HG03175 (cell line): ENCODE results near the gene TMEM141.
A peak's percentile ranks its signal among the peaks of the same experiment; 100 is the strongest.
"Not testable (repeated sequence)": the region's sequence is repeated elsewhere in the genome, so short reads cannot be mapped to it uniquely, and the experiment has no call there.

Experiments used
- ATAC-seq: cut with Tn5 transposase; IDR thresholded peaks from one replicate; pipeline ENCODE4 v1.9.1; 2021; ENCODE audit warnings: mild to moderate bottlenecking, moderate library complexity; ENCODE audit not compliant: unreplicated experiment

Gene TMEM141

DNA sequence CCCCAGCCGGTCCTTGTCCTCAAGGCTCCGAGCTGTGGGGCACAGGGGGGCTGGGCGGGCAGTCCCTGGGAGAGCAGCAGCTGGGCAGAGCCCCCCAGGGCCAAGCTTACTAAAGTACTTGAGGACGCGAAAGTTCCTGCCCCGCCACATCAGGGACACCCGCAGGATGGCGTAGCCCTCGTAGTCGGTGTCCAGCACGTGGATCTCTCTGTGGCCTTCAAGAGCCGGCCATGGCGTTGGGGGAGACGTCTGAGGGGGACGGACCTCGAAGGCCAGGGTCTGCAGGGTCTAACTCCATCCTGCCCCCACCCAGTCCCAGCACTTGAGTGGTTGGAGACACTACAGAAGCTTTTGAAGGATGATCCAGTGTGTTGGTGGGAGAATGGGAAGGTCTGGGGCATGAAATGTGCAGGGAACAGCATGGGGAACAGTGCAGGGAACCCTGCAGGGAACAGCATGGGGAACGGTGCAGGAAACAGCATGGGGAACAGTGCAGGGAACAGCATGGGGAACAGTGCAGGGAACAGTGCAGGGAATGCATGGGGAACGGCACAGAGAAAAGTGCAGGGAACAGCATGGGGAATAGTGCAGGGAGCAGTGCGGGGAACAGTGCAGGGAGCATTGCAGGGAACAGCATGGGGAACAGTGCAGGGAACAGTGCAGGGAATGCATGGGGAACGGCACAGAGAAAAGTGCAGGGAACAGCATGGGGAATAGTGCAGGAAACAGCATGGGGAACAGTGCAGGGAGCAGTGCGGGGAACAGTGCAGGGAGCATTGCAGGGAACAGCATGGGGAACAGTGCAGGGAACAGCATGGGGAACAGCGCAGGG lies 35.6 kb upstream of the TMEM141 start:
- ATAC-seq: not testable (repeated sequence)

DNA sequence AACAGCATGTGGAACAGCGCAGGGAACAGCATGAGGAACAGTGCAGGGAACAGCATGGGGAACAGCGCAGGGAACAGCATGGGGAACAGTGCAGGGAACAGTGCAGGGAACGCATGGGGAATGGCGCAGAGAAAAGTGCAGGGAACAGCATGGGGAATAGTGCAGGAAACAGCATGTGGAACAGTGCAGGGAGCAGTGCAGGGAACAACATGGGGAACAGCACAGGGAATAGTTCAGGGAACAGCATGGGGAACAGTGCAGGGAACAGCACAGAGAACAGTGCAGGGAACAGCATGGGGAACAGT lies 35.1 kb upstream of the TMEM141 start:
- ATAC-seq: no peak

GRCh38 chr9:136756836-136757235 lies 34.3 kb upstream of the TMEM141 start:
- ATAC-seq: no peak

DNA sequence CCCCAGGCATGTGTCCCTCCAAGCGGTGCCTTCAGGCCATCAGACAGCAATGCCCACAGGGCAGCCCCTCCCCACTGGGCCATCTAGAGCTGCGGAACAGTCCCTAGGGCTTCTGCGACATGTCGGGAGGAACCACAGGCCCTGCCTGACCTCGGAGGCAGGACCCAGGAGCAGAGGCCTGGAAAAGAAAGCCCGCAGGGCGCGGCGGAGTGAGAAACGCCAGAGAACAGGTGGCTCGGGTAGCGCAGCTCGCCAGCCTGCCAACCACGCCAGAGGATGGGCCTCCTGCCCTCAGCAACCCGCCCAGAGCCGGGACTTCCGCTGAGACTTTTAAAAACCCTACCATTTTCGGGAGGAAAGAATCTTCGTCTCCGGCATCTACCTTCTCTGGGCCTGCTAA lies 33.8 kb upstream of the TMEM141 start:
- no peak for ATAC-seq

DNA sequence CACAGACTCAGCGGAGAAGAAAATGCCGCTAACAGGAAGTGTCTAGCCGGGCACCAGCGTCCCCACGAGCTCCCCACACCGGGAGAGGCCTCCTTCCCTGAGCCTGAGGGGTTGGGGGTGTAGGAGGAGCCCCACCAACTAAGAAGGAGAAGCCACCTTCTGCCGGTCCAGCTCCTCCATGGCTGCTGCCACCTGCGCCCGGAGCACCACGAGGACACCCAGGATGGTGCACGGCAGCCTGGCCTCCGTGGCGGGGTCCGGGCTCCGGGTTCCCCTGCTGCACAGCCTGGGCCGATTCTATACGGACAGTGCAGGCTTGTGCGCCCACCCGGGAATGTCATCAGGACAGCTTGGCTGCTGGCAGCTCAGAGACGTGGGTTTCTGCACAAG lies 33.4 kb upstream of the TMEM141 start:
- no peak for ATAC-seq

- ATAC-seq: no peak
Observed at GRCh38 chr9:136759001-136759400, 32.1 kb upstream of the TMEM141 start.

- no peak for ATAC-seq
Observed at GRCh38 chr9:136759436-136760325, 31.5 kb upstream of the TMEM141 start.

DNA sequence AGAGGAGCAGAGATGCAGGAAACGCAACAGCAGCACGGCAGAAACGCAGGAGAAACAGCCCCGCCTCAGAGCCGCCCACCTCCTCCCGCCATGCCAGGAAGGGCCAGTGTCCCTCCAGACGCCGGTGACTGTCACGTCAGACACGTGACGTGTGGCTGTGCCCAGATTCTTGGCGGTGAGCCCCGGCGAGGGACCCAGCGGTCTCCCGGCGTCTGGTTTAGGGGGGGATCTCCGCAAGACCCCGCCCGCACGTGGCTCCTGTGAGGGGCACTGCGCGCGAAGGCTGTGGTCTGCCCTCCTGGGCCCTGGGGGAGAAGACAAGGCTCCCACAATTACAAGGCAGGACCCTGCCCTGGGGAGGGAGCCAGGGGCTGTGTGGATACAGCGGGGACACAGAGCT lies 30.7 kb upstream of the TMEM141 start:
- no peak for ATAC-seq

DNA sequence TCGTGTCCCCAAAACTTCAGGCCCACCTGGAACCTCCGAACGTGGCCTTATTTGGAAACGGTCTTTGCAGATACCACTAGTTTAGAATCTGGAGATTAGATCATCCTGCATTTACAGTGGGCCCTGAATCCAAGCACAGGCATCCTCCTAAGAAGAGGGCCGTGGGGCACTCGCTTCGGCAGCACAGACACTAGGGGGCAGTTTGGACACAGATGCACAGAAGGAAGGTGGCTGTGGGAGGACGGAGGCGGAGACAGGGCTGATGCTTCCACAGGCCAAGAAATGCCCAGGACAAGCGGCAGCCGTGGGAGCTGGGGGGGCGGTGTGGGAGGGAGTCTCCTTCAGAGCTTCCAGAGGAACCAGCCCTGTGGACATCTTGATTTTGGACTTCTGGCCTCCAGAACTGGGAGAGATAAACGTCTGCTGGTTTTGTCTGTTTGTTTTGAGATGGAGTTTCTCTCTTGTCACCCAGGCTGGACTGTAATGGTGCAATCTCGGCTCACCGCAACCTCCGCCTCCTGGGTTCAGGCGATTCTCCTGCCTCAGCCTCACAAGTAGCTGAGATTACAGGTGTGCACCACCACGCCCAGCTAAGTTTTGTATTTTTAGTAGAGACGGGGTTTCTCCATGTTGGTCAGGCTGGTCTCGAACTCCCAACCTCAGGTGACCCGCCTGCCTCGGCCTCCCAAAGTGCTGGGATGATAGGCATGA lies 30.2 kb upstream of the TMEM141 start:
- not testable (repeated sequence) for ATAC-seq

DNA sequence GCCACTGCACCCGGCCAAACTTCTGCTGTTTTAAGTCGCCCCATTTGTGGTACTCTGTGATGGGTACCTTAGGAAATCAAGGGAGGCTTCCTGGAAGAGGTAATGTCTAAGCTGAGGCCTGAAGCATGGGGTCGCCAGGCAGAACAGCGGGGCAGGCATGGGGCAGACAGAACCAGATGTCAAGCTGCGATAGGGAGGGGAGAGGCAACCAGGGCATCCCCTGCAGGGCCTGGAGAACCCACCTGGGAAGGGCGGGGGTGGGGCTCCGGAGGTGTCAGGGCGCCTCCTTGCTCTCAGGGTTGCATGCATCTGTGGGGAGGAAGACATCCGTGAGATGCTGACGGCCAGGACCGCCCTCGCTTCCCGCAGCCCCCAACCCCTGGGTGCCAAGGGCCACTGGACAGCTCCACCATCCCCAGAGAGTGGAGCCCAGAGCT lies 29.6 kb upstream of the TMEM141 start:
- no peak for ATAC-seq

DNA sequence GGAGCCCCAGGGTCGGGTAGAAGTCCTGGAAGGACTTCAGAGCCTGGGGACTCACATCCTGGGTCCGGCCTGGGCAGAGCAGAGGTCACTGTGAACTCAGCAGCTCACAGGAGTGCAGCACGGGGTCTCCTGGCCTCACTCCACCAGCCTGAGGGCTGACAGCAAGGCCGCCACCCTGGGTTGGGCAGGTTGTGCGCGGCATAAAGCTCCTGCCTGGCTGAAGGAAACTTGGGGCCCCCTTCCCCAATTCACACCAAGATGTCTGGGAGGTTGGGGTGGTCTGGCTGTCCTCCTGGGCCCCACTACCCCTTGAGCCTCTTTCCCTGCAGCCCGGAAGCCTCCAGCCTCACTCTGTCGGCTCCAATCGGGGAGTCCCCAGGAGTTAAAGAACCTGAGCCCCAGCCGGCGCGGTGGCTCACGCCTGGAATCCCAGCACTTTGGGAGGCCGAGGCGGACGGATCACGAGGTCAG lies 28.9 kb upstream of the TMEM141 start:
- ATAC-seq: no peak

DNA sequence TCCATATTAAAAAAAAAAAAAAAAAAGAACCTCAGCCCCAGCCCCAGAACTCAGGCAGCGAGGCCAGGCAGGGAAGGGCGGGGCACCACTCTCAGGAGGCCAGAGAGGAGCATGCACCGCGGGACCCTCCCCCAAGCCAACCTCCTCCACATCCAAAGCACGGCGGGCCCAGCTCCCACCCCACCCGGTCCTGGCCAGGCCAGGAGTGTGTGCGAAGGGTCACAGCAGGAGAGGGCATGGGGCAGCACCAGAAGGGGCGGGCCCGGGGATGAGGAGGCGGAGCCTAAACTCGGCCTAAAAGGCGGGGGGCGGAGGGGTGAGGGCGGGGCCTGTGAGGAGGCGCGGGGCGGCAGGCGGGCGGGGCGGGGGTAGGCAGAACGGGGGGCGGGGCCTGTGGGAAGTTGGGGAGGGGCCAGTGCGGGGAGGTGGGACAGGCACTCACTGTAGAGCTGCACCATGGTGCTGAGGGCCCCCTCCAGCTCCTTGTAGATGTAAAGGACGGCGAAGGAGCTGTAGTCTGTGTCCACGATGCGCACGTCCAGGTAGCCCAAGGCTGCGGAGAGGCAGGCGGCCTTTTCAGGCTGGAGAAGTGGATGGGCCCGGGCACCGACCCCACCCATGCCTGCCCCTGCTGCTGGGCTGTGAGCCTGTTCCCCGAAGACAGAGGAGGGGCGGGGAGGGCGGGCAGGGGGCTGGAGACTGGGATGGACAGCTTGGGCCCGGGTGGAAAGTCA lies 28.1 kb upstream of the TMEM141 start:
- no peak for ATAC-seq

DNA sequence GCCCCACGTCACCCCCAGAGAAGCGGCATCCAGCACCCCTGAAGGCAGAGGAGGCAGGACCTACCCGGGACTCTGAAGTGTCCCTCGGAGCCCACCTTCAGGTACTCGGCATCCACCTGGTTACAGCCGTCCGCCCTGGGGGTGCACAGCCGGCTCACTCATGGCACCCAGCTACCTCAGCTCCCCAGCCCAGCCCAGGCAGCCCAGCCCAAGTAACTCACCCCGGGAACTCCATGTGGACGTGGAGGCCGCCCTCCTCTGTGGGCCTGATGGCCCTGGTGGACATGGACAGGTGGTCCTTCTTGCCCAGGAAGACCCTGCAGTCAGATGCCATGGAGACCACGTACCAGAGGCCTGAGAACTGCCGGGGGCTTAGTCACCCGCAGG lies 27.5 kb upstream of the TMEM141 start:
- ATAC-seq: no peak

- ATAC-seq: no peak
Observed at GRCh38 chr9:136764301-136764891, 26.7 kb upstream of the TMEM141 start, which contains the start of gene LCN15. Gene LCN15, minus strand, starts transcription at chr9:136764518. Its CDS starts 30 bp downstream, at chr9:136764488.

DNA sequence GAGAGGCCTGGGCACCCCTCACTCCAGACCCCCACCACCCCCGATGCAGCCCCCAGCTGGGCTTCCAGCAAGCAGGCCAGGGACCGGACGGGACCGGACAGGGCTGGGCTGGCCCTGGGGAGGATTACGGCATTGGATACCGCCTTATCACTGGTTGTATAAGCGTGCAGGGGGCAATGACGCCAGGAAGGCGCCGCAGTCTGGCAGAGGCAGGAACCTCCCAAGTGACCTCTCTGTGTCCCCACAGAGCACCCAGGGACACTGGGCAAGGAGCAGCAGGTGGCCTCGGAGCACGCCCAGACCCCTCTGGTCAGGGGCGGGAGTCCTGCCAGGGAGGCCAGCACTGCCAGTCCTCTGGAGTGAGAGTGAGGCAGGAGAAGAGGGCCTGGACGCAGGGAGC lies 26.1 kb upstream of the TMEM141 start:
- no peak for ATAC-seq

DNA sequence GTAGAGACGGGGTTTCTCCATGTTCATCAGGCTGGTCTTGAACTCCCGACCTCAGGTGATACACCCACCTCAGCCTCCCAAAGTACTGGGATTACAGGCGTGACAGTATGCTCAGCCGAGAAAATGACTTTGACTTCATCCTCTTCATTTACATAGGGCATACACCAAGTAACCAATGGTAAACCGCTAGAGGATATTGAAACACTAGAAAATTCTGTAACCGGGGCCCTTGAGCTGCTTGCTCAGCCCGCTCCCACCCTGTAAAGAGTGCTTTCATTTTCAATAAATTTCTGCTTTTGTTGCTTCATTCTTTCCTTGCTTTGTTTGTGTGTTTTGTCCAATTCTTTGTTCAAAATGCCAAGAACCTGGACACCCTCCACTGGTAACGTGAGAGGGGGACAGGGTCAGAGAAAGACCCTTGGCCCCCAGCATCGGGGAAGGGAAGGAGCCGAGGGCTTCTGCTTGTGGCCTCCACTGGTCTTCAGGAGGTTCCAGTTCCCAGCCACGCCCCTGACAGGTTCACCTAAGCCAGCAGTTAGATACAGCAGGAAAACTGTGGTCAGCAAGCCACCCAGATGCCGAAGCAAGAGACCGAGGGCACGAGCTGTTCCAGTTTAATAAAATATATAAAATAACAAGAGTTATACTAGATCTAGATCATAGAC lies 25.3 kb upstream of the TMEM141 start:
- ATAC-seq: peak; percentile 58

- ATAC-seq: not testable (repeated sequence)
Observed at GRCh38 chr9:136766410-136767120, 24.6 kb upstream of the TMEM141 start.

DNA sequence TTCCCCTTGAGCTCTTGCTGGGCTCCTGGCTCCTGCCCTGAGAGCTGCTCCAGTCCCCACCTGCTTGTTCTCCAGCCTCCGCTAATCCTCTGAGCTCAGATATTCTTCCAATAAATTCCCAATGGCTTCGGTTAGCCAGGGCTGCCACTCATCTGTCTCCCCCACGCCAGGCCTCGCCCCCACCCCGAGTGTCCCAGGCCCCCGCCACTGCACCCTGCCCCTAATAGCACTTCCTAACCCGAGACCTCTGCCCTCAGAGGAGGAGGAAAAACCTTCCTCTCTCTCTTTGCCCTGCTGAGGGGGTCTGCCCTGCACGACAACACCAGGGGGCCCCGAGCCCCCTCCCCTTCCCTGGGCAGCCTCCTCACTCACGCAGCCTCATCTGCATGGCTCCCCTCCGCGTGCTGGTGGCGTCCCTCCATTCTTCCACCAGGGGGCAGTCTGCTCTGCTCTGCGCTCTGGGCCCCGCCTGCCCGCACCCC lies 21.4 kb upstream of the TMEM141 start:
- ATAC-seq: no peak

DNA sequence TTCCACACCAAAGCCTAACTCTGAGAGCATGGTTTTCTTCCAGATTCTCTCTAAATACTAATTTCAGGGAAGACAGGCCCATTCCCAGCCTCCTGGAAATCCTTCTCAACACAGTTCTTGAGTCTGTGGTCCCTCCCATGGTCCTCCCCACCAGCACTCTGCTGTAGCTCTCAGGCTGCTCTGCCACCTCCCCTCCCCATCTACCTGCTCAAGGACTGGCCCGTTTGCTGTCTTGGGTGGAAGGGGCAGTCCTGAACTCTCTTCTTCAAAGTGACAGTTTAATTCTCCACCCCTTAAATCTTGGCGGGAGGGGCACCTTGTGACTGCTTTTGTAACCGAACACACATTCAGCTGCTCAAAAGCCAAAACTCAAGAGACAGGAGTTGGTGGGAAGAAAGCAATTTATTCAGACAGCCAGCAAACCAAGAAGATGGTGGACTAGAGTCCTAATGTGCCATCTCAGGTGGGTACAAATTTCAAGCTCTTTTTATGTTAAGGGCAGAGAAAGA lies 19.2 kb upstream of the TMEM141 start:
- ATAC-seq: no peak
